GM19099 (cell line): ENCODE results near the gene ADGRD1.

Experiments used
- POLR2A ChIP-seq: IDR thresholded peaks from 3 replicates; pipeline ENCODE4 v1.6.1; 2011; ENCODE audit warnings: low read depth; ENCODE audit not compliant: insufficient read length; ENCODE audit errors: extremely low read depth

The ADGRD1 gene

DNA sequence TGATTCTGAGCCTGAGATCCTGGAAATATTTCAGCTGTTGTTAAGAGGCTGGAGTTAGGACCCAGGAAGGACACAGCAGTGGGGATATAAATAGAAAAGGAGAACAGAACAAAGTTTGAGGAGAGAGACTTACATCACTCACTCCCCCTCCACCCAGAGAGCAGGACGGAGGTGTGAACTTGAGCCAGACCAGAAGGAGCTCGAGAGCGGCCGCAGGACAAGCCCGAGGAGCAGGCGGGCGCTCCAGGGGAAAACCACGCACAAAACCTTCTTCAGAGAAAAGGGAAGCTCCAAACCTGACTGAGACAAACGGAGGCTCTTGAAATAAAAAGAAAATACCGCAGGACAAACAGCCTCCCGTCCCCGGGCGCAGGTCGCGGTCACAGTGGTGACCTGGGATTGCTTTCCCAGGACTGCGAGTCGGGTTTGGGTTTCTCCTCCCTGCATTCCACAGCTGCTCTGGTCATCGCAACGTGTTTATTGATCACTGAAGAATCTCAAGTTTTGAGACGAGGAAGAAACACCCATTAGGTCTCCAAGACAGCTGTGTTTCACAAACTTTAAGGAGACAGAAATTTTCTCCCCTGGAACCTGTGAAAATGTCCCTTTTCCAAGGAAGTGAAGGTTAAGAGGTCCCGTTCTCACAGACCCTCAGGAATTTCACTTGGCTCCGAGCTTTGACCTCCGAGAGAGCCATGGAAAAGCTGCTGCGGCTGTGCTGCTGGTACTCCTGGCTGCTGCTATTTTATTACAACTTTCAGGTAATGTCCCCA, at the start of gene ADGRD1:
TSS of gene ADGRD1 (plus strand) at position 137 of the 773 bp plus-strand sequence. CDS start at position 696, 559 bp downstream.
- no peak for TF ChIP-seq POLR2A

DNA sequence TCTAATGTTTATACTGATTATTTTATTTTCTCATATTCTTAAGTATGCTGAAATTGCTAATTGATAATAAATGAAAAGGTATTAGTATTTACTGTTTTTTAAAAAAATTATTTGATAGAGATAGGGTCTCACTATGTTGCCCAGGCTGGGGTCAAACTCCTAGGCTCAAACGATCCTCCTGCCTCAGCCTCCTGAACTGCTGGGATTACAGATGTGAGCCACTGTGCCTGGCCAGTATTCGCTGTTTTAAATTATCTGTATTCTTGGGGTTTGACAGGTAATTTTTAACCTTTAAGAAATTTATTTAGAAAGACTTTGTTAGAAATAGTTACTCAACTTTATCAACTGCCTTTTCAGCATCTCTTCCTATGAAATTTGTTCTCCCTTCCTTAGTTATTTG, 49.6 kb upstream of the ADGRD1 start:
- TF ChIP-seq POLR2A, result no peak

DNA sequence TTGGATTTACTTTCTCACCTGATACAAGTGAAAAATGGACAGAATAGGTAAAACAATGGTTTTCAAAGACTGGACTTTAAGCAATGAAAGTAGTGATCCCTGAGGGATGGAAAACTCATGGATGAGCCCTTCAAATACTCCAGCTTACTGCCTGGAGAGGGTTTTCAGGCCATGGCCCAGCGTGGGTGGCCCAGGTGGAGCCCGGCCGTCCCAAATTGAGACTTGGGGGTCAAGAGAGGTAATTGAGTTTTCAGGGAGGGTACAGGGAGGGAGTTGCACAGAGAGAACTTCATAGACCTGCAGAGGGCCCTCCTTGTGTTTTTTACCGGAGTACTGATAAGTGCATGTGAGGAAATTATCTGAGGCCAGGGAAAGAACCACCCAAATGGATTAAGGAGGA, 44.6 kb upstream of the ADGRD1 start:
- TF ChIP-seq POLR2A, result no peak

DNA sequence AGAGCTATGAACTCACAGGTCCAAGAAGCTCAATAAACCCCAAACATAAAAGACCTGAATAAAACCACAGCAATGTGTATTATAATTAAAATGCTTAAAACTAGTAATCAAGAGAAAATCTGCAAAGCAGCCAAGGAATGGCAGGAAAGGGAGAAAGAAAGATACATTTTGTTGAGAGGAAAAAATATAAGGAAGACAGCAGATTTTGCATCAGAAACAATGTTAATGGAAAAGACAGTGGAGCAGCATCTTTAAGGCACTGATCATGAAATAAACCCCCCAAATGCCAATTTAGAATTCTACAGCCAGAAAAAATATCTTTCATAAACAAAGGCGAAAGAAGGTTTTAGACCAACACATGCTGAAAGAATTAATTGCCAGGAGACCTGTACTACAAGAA, 42.5 kb upstream of the ADGRD1 start:
- no peak for TF ChIP-seq POLR2A

DNA sequence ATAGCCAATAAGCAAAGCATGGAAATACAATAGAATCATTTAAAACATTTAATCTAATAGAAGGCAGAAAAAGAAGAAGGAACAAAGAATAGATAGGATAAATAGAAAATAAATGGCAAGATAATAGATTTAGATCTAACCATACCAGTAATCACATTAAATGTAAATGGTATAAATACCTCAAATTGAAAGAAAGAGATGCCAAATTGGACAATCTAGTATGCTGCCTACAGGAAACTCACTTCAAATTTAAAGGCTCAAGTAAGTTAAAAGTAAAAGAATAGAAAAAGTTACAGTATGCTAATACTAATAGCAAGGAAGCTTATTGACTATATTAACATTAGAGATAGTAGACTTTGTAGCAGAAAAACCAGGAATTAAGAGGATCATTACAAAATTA, 41.8 kb upstream of the ADGRD1 start:
- no peak for TF ChIP-seq POLR2A

DNA sequence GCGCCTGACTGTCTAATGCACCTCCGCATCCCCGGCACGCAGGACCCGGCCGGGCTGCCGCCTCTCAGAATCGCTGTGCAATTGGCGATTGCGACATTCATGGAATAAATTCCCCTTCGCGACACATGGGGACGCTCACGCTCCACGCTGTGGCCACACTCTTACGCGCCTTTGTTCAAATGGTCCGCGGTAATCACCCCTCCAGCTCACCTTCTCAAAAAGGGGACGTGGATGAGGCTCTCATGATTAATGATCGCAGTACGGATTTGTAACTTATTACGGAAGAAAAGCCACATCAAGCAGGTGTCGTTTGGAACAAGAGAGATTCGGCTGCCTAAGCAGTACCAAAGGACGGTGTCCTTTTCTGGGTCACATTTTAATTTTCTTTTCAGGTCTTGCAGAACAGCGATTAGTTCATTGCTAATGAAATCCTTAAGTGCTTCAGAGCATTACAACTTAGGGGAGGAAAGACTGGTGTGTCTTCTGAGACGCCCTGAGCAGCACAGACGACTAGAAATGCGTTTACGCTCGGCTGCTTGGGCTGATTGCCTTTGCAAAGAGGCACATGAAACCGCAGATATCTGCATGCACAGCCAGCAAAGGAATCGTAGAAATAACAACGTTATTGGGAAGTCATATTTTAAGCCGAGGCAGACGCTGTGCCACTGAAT, 37.3 kb upstream of the ADGRD1 start:
- TF ChIP-seq POLR2A, result no peak

DNA sequence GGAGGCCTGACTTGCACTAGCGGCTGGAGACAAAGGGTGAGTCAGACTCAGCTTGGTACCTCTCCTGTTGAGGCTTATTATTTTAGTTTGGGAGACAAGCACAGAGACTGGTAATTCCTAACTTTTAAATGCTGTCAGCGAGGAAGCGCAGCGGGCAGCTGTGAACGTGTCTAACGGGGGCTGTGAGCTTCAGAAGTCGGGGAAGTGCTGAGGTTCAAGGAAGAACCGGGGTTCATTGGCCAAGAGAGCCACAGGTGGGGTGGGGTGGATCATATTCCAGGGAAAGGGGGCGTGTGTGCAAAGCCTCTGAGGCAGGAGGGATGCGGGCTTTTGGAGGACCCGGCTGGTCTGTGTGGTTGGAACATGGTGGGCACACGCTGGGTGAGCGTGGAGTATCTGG, 36.1 kb upstream of the ADGRD1 start:
- TF ChIP-seq POLR2A, result no peak

DNA sequence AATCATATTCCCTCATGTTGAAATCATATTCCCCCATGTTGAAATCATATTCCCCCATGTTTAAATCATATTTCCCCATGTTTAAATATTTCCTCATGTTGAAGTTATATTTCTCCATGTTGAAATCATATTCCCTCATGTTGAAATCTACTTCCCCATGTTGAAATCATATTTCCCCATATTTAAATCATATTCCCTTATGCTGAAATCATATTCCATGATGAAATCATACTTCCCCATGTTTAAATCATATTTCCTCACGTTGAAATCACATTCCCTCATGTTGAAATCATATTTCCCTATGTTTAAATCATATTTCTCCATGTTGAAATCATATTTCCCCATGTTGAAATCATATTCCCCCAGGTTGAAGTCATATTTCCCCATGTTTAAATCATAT, 34.6 kb upstream of the ADGRD1 start:
- TF ChIP-seq POLR2A, result no peak

DNA sequence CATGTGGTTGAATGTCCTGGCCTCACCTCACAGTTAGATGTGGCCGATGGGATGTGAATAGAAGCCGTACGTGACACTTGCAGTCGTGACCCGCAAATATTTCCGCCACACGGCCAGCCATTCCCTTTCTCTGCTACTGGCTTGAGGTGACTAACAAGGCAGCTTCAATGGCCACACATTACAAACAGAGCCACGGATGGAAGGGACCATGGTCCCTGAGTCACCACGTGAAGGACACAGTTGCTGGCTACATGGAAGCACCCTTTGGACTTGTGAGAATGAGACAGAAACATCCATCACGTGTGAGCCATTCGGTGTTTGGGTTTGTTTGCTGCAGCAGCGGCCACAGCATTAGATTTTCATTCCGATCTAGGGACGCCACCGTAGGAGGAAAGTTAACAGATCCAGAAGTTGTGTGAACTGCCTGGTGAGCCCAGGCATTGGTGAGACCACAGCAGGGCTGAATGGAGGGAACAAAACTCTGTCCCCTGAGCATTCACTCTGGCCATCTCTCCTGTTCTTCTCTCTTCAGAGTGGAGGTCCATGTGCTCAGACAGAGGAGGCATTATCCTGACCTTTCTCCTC, 33.5 kb upstream of the ADGRD1 start:
- TF ChIP-seq POLR2A, result no peak

DNA sequence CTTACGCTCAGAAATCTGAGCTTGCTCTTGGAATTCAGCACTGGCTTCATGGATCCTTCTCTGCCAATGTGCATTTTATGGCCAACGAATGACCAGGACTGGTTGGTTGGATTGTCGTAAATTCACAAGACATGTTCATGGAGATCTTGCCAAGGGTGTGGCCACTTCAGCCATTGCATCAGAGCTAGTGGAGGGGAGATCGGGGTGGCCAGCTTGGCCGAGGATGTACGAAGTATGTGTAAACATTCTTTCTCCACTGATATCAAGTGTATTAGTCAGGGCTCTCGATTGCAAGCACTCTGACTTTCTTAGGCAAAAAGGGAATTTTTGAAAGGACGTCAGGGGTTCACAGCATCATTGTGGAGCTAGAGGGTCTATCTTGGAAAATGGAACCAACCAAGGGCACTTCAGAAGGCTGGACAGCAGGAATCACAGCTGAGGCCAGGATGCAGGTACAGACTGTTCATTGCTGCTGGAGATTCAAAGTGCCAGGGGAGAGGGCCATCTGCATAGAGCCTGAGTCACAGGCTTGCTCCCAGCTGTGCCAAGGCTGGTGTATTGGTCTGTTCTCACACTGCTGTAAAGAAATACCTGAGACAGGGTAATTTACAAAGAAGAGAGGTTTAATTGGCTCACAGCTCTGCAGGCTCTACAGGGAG, 32.9 kb upstream of the ADGRD1 start:
- TF ChIP-seq POLR2A, result no peak

DNA sequence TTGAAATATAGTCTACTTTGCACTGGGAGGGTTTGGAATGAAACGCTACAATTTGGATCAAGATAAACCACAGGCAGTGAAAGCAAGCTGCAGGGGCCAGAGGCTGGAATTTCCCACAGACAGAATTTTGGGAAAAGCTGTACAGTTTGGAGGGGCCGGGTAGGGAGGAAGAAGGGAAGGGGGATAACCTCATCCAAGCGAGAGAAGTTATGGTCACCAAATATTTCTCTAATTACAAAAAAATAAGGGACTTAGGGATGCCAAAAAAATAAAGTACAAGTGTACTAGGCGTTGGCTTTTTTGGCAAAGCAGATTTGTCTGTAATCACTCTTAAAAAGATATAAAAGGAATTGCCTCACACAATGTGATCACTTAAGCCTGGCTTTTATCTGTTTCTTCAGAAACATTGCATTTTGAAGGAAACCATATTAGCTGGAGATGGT, 31.2 kb upstream of the ADGRD1 start:
- TF ChIP-seq POLR2A, result no peak

DNA sequence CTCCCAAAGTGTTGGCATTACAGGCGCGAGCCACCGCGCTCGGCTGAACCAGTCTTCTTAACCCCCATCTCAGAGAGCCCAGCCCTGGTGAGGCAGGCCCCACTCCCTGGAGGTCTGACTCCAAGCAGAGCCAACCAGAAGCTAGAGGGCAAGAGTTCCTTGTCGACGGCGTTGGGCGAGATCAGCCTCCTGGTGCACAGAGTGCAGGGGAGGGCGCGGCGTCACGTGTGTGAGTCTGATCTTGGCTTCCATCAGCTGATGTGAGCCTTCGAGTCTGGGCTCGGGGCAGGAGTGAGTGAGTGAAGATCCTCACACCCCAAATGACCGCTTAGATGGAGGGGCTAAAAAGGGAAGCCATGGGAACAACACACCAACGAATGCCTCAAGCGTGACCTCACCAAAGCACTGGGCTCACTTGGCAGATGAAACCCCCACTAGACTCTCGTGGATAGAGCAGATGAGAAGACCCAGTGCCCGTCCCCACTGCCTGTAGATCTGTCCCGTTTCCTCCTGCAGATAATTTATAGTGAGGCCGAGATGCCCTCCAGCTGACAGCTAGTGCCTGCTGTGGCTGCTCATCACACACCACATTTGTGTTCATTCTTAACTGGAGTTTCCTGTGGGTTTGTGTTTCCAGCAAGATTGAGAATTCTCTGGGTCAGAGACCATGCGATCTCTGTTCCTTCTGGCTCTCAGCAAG, 28.6 kb upstream of the ADGRD1 start:
- no peak for TF ChIP-seq POLR2A

DNA sequence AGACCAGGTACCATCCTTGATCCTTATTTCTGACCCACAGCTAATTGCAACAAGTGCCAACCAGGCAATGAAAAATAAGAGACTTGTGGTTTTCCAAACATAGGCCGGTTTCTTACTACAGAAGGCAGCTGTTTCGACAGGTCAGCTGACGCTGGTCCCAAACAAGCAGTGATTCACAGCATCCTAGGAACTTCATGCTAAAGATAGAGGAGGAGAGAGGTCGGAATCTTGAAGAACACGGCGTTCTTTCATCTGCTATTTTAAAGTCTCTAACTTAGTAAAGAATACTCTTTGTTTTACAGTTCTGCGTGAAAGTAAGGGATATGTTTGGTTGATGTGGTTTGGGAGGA, 28.1 kb upstream of the ADGRD1 start:
- TF ChIP-seq POLR2A, result no peak

DNA sequence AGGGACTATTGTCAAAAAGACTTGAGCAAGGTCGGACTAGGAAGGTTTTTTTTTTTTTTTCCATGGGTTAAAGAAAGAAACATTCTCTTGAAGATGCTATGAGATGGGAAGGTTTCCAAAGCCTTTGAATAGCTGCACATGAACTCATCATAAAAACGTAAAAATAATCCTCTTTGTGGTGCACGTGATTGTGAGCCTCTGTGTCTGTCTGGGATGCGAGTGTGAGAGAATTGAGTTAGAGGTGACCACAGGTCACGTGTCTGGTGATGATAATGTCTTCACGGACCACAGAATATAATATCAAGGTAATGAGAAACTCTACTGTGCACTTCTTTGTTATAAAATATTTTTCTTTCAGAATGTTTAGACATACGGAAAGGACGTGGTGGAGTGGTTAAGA, 24.3 kb upstream of the ADGRD1 start:
- TF ChIP-seq POLR2A, result no peak
